Erythroblast (primary cell): Measurements from ENCODE around the gene CATSPERD.
A peak's percentile ranks its signal among the peaks of the same experiment; 100 is the strongest.

Experiments
- GATA1 ChIP-seq: IDR thresholded peaks from 2 replicates; pipeline ENCODE4 v1.6.1; 2011; ENCODE audit warnings: low read depth, mild to moderate bottlenecking, control low read depth, low read length, moderate library complexity
- POLR2A ChIP-seq: IDR thresholded peaks from 2 replicates; pipeline ENCODE4 v1.6.1; 2011; ENCODE audit warnings: mild to moderate bottlenecking, low read length

DNA sequence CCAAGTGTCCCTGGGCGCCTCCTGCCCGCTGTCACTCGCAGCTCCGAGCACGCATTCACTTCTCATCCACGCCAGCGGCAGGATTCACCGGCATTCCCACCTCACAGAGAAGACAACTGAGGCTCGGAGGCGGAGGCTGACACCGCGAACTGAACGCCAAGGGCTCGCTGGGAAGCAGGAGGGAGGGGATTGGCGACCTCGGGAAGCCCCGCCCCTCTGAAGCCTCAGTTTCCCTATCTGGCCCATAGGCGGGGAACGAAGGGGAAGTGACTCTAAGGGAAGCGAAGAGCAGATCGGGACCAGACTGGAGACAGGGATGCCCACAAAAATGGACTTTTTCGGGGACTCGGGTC is 40.4 kb upstream of the CATSPERD start:
- TF ChIP-seq POLR2A (peak; percentile 69), GATA1 (no peak)
